SK-N-SH treated with all-trans-retinoic acid at 6 μM for 48 hours (cell line): ENCODE results near the gene NAA10.

Experiments
- ARNTL ChIP-seq: fragments of 450-650 bp; formaldehyde crosslinking; IDR thresholded peaks from 2 replicates; pipeline ENCODE4 v1.5.0; 2020; ENCODE audit warnings: low read depth, mild to moderate bottlenecking, moderate library complexity, borderline replicate concordance
- BACH2 ChIP-seq: fragments of 250-450 bp; sonication (Bioruptor Pico); IDR thresholded peaks from 2 replicates; pipeline ENCODE4 v1.9.0; 2021; ENCODE audit warnings: mild to moderate bottlenecking, borderline replicate concordance
- ISL1 ChIP-seq: fragments of 250-450 bp; sonication (Bioruptor Pico); IDR thresholded peaks from 2 replicates; pipeline ENCODE4 v2.1.2; 2022; ENCODE audit warnings: mild to moderate bottlenecking, moderate library complexity
- RARB ChIP-seq: fragments of 250-450 bp; sonication (Bioruptor Pico); IDR thresholded peaks from 2 replicates; pipeline ENCODE4 v1.8.0; 2021; ENCODE audit warnings: mild to moderate bottlenecking, moderate library complexity
- ZNF8 ChIP-seq: fragments of 450-650 bp; formaldehyde crosslinking; IDR thresholded peaks from 2 replicates; pipeline ENCODE4 v1.5.0; 2020; ENCODE audit warnings: mild to moderate bottlenecking, moderate library complexity
- TF ChIP-seq, protein P1 (sequence below): fragments of 250-450 bp; sonication (Bioruptor Pico); IDR thresholded peaks from 2 replicates; pipeline ENCODE4 v1.5.1; 2020; ENCODE audit warnings: low read depth, mild to moderate bottlenecking, moderate library complexity
- TF ChIP-seq, protein P2 (sequence below): fragments of 250-450 bp; sonication (Bioruptor Pico); IDR thresholded peaks from 2 replicates; pipeline ENCODE4 v1.5.0; 2020; ENCODE audit warnings: mild to moderate bottlenecking, moderate library complexity
- TF ChIP-seq, protein P3 (sequence below): fragments of 250-450 bp; sonication (Bioruptor Pico); IDR thresholded peaks from 2 replicates; pipeline ENCODE4 v1.8.0; 2020; ENCODE audit warnings: mild to moderate bottlenecking, moderate library complexity, borderline replicate concordance

DNA sequence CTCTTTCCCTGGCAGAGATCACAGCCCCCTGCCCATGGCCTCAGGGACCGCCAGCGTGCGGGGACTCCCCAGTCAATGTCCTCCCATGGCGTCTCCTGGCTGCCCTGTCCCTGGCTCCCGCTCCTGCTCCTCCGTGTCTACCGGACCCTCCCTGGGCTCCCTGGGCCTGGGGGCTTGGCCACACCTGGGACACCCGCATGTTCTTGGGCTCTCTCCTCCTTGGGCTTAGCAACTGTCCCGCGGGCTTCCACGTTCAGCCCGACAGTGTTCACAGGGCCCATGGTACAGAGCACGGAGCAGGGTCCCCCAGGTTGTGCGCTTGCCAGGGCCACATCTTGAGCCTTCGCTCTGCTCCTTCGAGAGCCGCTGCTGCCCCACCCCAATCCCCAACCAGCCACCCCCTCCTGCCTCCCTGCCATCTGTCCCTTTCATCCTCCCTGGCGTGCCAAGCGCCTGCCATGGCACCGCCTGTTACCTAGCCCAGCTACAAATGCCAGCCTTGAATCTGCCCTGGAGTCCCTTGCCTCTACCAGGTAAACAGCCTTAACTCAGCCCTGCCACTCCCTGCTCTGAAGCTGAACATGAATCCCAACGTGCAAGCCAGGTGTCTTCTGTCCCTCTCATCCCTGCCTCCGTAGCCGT lies 26.5 kb downstream of the NAA10 start:
- no peak for TF ChIP-seq ZNF8 (CRISPR knock-in tag)
- no peak for TF ChIP-seq RARB
- TF ChIP-seq BACH2 = no peak
- TF ChIP-seq, protein P1, sequence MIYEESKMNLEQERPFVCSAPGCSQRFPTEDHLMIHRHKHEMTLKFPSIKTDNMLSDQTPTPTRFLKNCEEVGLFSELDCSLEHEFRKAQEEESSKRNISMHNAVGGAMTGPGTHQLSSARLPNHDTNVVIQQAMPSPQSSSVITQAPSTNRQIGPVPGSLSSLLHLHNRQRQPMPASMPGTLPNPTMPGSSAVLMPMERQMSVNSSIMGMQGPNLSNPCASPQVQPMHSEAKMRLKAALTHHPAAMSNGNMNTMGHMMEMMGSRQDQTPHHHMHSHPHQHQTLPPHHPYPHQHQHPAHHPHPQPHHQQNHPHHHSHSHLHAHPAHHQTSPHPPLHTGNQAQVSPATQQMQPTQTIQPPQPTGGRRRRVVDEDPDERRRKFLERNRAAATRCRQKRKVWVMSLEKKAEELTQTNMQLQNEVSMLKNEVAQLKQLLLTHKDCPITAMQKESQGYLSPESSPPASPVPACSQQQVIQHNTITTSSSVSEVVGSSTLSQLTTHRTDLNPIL (CRISPR knock-in tag) = no peak
- TF ChIP-seq, protein P2, sequence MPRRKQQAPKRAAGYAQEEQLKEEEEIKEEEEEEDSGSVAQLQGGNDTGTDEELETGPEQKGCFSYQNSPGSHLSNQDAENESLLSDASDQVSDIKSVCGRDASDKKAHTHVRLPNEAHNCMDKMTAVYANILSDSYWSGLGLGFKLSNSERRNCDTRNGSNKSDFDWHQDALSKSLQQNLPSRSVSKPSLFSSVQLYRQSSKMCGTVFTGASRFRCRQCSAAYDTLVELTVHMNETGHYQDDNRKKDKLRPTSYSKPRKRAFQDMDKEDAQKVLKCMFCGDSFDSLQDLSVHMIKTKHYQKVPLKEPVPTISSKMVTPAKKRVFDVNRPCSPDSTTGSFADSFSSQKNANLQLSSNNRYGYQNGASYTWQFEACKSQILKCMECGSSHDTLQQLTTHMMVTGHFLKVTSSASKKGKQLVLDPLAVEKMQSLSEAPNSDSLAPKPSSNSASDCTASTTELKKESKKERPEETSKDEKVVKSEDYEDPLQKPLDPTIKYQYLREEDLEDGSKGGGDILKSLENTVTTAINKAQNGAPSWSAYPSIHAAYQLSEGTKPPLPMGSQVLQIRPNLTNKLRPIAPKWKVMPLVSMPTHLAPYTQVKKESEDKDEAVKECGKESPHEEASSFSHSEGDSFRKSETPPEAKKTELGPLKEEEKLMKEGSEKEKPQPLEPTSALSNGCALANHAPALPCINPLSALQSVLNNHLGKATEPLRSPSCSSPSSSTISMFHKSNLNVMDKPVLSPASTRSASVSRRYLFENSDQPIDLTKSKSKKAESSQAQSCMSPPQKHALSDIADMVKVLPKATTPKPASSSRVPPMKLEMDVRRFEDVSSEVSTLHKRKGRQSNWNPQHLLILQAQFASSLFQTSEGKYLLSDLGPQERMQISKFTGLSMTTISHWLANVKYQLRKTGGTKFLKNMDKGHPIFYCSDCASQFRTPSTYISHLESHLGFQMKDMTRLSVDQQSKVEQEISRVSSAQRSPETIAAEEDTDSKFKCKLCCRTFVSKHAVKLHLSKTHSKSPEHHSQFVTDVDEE (CRISPR knock-in tag) = no peak
- no peak for TF ChIP-seq ISL1 (CRISPR knock-in tag)
- TF ChIP-seq, protein P3, sequence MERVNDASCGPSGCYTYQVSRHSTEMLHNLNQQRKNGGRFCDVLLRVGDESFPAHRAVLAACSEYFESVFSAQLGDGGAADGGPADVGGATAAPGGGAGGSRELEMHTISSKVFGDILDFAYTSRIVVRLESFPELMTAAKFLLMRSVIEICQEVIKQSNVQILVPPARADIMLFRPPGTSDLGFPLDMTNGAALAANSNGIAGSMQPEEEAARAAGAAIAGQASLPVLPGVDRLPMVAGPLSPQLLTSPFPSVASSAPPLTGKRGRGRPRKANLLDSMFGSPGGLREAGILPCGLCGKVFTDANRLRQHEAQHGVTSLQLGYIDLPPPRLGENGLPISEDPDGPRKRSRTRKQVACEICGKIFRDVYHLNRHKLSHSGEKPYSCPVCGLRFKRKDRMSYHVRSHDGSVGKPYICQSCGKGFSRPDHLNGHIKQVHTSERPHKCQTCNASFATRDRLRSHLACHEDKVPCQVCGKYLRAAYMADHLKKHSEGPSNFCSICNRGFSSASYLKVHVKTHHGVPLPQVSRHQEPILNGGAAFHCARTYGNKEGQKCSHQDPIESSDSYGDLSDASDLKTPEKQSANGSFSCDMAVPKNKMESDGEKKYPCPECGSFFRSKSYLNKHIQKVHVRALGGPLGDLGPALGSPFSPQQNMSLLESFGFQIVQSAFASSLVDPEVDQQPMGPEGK (CRISPR knock-in tag) = no peak
- TF ChIP-seq ARNTL (CRISPR knock-in tag) = no peak
